Ishikawa (cell line): ENCODE results near the gene ZNF169.

Experiments
- CEBPB ChIP-seq: IDR thresholded peaks from 2 replicates; pipeline ENCODE4 v1.6.1; 2012
- CREB1 ChIP-seq: IDR thresholded peaks from 2 replicates; pipeline ENCODE4 v1.6.1; 2012; ENCODE audit warnings: low read depth
- EGR1 ChIP-seq: IDR thresholded peaks from 2 replicates; pipeline ENCODE4 v1.6.1; 2012
- EP300 ChIP-seq: IDR thresholded peaks from 2 replicates; pipeline ENCODE4 v1.6.1; 2012; ENCODE audit warnings: borderline replicate concordance
- FOXM1 ChIP-seq: IDR thresholded peaks from 2 replicates; pipeline ENCODE4 v1.6.1; 2012; ENCODE audit warnings: low read depth, borderline replicate concordance
- RAD21 ChIP-seq: IDR thresholded peaks from 2 replicates; pipeline ENCODE4 v1.6.1; 2012; ENCODE audit warnings: low read depth
- TAF1 ChIP-seq: IDR thresholded peaks from 2 replicates; pipeline ENCODE4 v1.6.1; 2012; ENCODE audit warnings: low read depth, mild to moderate bottlenecking
- TCF12 ChIP-seq: IDR thresholded peaks from 2 replicates; pipeline ENCODE4 v1.6.1; 2012; ENCODE audit warnings: low read depth
- TEAD4 ChIP-seq: IDR thresholded peaks from 2 replicates; pipeline ENCODE4 v1.6.1; 2012
- YY1 ChIP-seq: IDR thresholded peaks from 2 replicates; pipeline ENCODE4 v1.6.1; 2012; ENCODE audit warnings: low read depth
- ZBTB7A ChIP-seq: IDR thresholded peaks from 2 replicates; pipeline ENCODE4 v1.6.1; 2012; ENCODE audit warnings: low read depth
- TF ChIP-seq, protein P1 (sequence below): IDR thresholded peaks from 2 replicates; pipeline ENCODE4 v1.6.1; 2012
- TF ChIP-seq, protein P2 (sequence below): IDR thresholded peaks from 2 replicates; pipeline ENCODE4 v1.6.1; 2012
- TF ChIP-seq, protein P3 (sequence below): IDR thresholded peaks from 2 replicates; pipeline ENCODE4 v1.6.1; 2012; ENCODE audit warnings: low read depth, mild to moderate bottlenecking

DNA sequence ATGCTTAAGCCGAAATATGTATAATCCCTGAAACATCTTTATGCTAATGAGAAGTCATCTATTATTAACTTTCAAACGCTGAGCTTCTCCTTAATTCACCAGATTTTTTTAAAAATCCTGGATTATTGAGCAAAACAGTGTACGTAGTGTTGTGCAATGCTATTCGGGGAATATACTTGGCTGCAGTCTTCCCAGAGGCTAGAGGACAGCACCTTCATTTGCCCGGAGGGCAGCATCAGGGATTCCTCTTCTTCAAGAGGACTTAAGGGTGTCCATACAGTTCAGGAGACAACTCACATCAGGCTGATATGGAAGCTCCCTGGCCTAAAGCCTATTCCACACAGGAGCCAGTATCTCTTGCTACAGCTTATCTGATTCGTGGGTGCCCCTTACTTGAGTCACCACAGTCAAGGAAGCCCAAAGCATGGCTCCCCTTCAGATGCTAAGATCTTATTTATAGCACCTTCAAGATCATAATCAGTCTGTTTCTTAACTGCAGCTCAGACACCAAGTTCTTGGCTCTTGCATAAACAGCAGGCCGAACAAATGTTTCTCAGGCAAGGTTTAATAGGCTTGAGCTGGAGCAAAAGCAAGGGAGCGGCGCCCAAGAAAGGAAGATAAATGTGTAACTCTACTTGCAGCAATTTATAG, 40.0 kb downstream of the ZNF169 start:
- TF ChIP-seq, protein P1, sequence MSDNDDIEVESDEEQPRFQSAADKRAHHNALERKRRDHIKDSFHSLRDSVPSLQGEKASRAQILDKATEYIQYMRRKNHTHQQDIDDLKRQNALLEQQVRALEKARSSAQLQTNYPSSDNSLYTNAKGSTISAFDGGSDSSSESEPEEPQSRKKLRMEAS, result no peak
- TF ChIP-seq RAD21 (no peak), EGR1 (no peak), TAF1 (no peak), EP300 (no peak), YY1 (no peak), TEAD4 (no peak), CREB1 (no peak), FOXM1 (no peak), CEBPB (no peak), TCF12 (no peak), ZBTB7A (no peak)
- TF ChIP-seq, protein P2, sequence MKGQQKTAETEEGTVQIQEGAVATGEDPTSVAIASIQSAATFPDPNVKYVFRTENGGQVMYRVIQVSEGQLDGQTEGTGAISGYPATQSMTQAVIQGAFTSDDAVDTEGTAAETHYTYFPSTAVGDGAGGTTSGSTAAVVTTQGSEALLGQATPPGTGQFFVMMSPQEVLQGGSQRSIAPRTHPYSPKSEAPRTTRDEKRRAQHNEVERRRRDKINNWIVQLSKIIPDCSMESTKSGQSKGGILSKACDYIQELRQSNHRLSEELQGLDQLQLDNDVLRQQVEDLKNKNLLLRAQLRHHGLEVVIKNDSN, result no peak
- TF ChIP-seq, protein P3, sequence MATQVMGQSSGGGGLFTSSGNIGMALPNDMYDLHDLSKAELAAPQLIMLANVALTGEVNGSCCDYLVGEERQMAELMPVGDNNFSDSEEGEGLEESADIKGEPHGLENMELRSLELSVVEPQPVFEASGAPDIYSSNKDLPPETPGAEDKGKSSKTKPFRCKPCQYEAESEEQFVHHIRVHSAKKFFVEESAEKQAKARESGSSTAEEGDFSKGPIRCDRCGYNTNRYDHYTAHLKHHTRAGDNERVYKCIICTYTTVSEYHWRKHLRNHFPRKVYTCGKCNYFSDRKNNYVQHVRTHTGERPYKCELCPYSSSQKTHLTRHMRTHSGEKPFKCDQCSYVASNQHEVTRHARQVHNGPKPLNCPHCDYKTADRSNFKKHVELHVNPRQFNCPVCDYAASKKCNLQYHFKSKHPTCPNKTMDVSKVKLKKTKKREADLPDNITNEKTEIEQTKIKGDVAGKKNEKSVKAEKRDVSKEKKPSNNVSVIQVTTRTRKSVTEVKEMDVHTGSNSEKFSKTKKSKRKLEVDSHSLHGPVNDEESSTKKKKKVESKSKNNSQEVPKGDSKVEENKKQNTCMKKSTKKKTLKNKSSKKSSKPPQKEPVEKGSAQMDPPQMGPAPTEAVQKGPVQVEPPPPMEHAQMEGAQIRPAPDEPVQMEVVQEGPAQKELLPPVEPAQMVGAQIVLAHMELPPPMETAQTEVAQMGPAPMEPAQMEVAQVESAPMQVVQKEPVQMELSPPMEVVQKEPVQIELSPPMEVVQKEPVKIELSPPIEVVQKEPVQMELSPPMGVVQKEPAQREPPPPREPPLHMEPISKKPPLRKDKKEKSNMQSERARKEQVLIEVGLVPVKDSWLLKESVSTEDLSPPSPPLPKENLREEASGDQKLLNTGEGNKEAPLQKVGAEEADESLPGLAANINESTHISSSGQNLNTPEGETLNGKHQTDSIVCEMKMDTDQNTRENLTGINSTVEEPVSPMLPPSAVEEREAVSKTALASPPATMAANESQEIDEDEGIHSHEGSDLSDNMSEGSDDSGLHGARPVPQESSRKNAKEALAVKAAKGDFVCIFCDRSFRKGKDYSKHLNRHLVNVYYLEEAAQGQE, result no peak
